Stimulated activated CD4-positive, alpha-beta T cell treated with anti-CD3 and anti-CD28 coated beads, Interleukin-2, amount 100 ng/mL, for 48 hours (primary cell): ENCODE results near the gene GDF7.
"Not testable (repeated sequence)": the region's sequence is repeated elsewhere in the genome, so short reads cannot be mapped to it uniquely, and the experiment has no call there.

ENCODE experiments used
- DNase-seq, 2 donors: peaks; one replicate each; pipeline ENCODE4 v3.0.0-alpha.2; 2020

GDF7 gene

DNA sequence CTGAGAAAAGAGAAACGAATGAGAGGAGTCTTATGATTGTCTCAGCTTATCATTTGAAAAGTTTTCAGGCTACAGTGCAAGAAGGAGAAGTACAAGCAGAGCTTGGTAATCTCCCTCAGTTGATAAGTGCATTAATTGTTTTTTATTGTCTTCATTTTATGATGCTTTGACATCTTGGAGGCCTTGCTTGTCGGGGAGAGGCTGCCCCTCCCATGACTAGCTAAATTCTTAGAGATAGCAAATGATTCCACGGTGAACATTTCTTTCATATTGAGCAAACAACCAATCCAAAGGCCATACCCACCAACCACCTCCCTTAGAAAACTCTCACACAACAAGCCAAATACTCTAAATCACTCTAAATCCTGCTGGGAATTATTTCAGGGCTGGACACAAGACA, 39.8 kb downstream of the GDF7 start:
- DNase-seq = no peak

- DNase-seq = no peak
Measured at GRCh38 chr2:20707601-20708000, 40.7 kb downstream of the GDF7 start.

DNA sequence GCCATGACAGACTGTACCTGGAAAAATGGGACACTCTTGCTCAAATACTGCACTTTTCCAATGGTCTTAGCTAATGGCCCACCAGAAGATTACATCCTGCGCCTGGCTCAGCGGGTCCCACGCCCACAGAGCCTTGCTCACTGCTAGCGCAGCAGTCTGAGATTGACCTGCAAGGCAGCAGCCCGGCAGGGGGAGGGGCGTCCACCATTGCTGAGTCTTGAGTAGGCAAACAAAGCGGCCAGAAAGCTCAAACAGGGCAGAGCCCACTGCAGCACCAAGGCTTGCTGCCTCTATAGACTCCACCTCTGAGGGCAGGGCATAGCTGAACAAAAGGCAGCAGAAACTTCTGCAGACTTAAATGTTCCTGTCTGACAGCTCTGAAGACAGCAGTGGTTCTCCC, 44.7 kb downstream of the GDF7 start:
- not testable (repeated sequence) for DNase-seq

DNA sequence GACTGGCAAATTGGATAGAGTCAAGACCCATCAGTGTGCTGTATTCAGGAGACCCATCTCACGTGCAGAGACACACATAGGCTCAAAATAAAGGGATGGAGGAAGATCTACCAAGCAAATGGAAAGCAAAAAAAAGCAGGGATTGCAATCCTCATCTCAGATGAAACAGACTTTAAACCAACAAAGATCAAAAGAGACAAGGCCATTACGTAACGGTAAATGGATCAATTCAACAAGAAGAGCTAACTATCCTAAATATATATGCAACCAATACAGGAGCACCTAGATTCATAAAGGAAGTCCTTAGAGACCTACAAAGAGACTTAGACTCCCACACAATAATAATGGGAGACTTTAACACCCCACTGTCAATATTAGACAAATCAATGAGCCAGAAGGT, 46.6 kb downstream of the GDF7 start:
- DNase-seq = not testable (repeated sequence)

DNA sequence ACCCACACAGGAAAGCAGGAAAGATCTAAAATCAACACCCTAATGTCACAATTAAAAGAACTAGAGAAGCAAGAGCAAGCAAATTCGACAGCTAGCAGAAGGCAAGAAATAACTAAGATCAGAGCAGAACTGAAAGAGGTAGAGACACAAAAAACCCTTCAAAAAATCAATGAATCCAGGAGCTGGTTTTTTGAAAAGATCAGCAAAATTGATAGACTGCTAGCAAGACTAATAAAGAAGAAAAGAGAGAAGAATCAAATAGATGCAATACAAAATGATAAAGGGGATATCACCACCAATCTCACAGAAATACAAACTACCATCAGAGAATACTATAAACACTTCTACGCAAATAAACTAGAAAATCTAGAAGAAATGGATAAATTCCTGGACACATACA, 47.5 kb downstream of the GDF7 start:
- not testable (repeated sequence) for DNase-seq

- not testable (repeated sequence) for DNase-seq
Measured at GRCh38 chr2:20716164-20716563, 49.2 kb downstream of the GDF7 start.

DNA sequence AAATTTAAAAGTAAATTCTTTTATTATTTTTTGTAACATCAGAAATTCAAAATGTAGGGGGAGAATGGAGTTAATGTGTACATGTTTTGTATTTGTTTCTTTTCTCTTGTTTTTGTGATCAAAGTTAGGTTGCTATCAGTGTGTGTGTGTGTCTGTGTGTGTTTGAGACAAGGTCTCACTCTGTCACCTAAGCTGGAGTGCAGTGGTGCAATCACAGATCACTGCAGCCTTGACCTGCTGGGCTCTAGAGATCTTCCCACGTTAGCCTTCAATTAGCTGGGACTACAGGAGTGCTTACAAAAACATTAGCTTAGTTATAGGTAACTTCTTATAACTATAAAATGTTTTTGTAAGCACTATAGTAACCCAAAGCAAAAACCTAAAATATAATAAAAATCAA, 50.7 kb downstream of the GDF7 start:
- no peak for DNase-seq

GRCh38 chr2:20722592-20723240, 55.8 kb downstream of the GDF7 start:
- no peak for DNase-seq

GRCh38 chr2:20723543-20723942, 56.6 kb downstream of the GDF7 start:
- no peak for DNase-seq

DNA sequence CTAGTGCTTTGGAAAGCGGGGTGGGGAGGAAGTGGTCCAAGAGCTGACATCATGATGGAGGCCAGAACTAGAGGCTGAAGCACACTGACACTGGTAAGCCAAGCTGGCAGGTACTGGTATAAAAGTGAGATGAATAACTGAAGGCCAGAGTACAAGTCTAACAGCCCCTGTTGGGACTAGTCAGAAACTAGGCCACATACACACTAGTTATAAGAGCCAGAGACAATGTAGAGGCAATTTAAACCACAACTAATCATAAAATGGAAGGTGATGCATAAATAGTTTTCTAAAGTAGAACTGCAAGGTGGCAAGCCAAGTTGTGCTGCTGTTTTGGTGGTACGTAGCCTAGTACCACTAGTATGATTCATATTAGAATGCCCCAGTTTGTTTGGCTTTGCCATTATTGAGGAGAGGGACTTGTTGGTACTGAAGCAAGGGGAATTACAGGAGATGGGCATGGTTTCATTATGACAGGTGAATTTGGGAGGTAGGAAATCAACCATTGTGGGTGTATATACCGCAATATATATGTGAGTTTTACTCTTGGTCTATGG, 57.6 kb downstream of the GDF7 start:
- DNase-seq = no peak

DNA sequence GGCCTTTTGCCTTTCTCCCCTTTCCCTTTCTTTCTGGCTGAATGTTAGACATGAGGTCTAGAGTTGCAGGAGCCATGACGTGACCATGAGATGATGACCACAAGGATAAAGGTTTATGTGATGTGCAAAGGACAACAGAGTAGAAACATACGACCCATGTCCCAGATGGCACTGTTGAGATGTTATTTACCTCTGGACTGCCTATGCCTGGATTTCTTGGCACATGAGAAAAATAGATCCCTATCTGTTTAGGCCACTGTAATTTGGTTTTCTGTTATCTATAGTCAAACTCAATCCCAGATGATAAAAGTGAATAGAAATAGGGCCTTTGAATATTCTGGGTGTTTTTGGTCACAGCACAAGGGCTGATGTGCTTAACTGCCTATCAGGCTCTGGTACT, 58.8 kb downstream of the GDF7 start:
- no peak for DNase-seq

GRCh38 chr2:20726913-20727312, 60.0 kb downstream of the GDF7 start:
- DNase-seq = no peak

DNA sequence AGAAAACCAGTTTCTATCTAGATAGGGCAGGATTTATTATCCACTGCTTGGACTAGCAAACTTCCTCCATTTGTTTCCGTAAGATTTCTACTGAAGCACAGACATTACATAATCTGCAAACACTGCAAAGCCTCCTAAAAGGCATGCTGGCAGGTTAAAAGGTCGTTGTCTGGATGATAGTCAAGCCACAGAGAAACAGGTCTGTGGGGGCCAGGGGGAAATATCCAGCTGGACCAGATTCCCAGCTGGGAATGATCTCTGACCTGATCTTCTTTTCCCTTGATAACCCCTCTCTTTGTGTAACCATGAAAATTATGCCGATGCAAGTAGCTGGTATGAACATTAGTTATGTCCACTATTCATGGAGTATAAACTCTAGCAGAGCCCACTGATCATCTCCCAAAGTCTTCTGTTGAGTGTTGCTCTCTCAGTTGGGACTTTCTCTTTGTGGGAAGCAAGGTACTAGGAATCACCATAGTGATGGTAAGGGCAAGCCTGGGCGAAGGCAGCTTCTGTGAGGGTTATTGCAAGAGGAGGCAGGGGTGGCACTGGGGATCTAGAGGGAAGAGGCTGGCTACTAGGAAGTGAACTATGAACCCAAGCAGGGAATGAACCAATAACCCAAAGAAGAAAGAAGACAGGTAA, 61.3 kb downstream of the GDF7 start:
- DNase-seq = no peak
